Measurements from ENCODE around the gene PHKB. TPM values are rescaled to one million over a fixed set of nuclear protein-coding genes. Genes with fewer than 3 reads are reported as not detected.

The PHKB gene
- total and polyA plus RNA-seq, 2 of the 8 experiments (the other 6 are each of a cell fraction or from before 2014, with no cell fraction given): 18.6 to 38.3 TPM

GRCh38 chr16:47590472-47590871 lies 129.3 kb downstream of the PHKB start (continued):
- TF ChIP-seq CHD7 (IDR thresholded peaks at IDR 0.05; ENCODE audit: insufficient replicate concordance, low read length) (no peak), E2F6 (IDR thresholded peaks at IDR 0.05) (no peak), POU5F1 (IDR thresholded peaks at IDR 0.05; ENCODE audit: low read depth, low read length) (no peak), SAP30 (IDR thresholded peaks at IDR 0.05; ENCODE audit: insufficient read depth, insufficient replicate concordance, low read length) (no peak), MAFK (IDR thresholded peaks at IDR 0.05; ENCODE audit: low read depth, low read length) (no peak), RBBP5 (IDR thresholded peaks at IDR 0.05; ENCODE audit: borderline replicate concordance, low read depth, low read length) (no peak), POLR2A (IDR thresholded peaks at IDR 0.05; ENCODE audit: control extremely low read depth in 1 of 2, low read depth in 2 of 2, low read length in 2 of 2) (no peak)

Measured in H1 (cell line).